H1 (cell line): ENCODE data around the gene VWA2. TPM values are rescaled to one million over a fixed set of nuclear protein-coding genes. Genes with fewer than 3 reads are reported as not detected.

Source experiments
- CTCF ChIA-PET: fragments of 300-600 bp; sonication (Branson Sonifier 250); formaldehyde crosslinking; loops from one replicate; lab custom pipeline; 2021; ENCODE audit not compliant: partially characterized antibody; lab: Charles Lee
- POLR2A ChIA-PET: fragments of 300-600 bp; sonication (Branson Sonifier 250); formaldehyde crosslinking; loops from one replicate; lab custom pipeline; 2021; ENCODE audit warnings: inconsistent platforms; ENCODE audit not compliant: partially characterized antibody; lab: Charles Lee
- DNase-seq, 2 experiments: peaks; one replicate each; pipeline versions ENCODE4 v3.0.0 to v3.0.0-alpha.2; 2010 to 2022; ENCODE audit warnings: low spot score in 2 of 2, low read depth in 1 of 2, mixed read lengths in 1 of 2
- FAIRE-seq: peaks from 2 replicates; lab custom pipeline; 2011; peaks lifted over from hg19 to GRCh38; lab: Jason Lieb, UNC
- H2AFZ ChIP-seq: 2 replicates; pipeline ENCODE4 v1.8.1; 2012; ENCODE audit warnings: low read length, inconsistent platforms
- H2AK5ac ChIP-seq: 2 replicates; pipeline ENCODE4 v1.6.1; 2013; ENCODE audit warnings: low read depth, low read length
- H2BK120ac ChIP-seq: replicated peaks from 2 replicates; pipeline ENCODE3; 2013; ENCODE audit warnings: low read depth, low read length, inconsistent platforms
- H2BK12ac ChIP-seq: 2 replicates; pipeline ENCODE4 v1.6.1; 2013; ENCODE audit warnings: low read depth, low read length
- H2BK15ac ChIP-seq: 2 replicates; pipeline ENCODE4 v1.6.1; 2013; ENCODE audit warnings: low read length
- H2BK20ac ChIP-seq: 2 replicates; pipeline ENCODE4 v1.6.1; 2013; ENCODE audit warnings: low read length
- H2BK5ac ChIP-seq: 2 replicates; pipeline ENCODE4 v1.6.1; 2013; ENCODE audit warnings: low read depth, low read length
- H3K14ac ChIP-seq: 2 replicates; pipeline ENCODE4 v1.6.1; 2013; ENCODE audit warnings: inconsistent platforms; ENCODE audit not compliant: insufficient read length
- H3K18ac ChIP-seq: 2 replicates; pipeline ENCODE4 v1.6.1; 2013; ENCODE audit warnings: low read length; ENCODE audit errors: extremely low read depth
- H3K23ac ChIP-seq: 2 replicates; pipeline ENCODE4 v1.6.1; 2013; ENCODE audit warnings: inconsistent platforms; ENCODE audit not compliant: insufficient read length
- H3K23me2 ChIP-seq: 2 replicates; pipeline ENCODE4 v1.6.1; 2013; ENCODE audit warnings: low read depth, low read length
- H3K27ac ChIP-seq: 2 replicates; pipeline ENCODE4 v1.6.1; 2011; ENCODE audit warnings: low read depth, low read length, inconsistent platforms
- H3K27me3 ChIP-seq, 4 experiments: replicated peaks in 1 of 4; 1 replicate in 1 of 4; 2 replicates in 3 of 4; pipeline versions ENCODE4 v1.6.1 to v1.8.1; 2011 to 2013; ENCODE audit warnings: low read length in 3 of 4, mild to moderate bottlenecking in 3 of 4, inconsistent platforms in 2 of 4, mixed read lengths in 2 of 4, moderate library complexity in 1 of 4; ENCODE audit not compliant: control insufficient read depth in 3 of 4, insufficient read depth in 3 of 4; ENCODE audit errors: extremely low read depth in 1 of 4
- H3K36me3 ChIP-seq, 4 experiments: 2 replicates each; pipeline versions ENCODE4 v1.6.1 to v1.8.1; 2011 to 2013; ENCODE audit warnings: mild to moderate bottlenecking in 4 of 4, low read length in 3 of 4, moderate library complexity in 2 of 4, control low read depth in 1 of 4, inconsistent platforms in 1 of 4; ENCODE audit not compliant: insufficient read depth in 4 of 4, control insufficient read depth in 2 of 4
- H3K4ac ChIP-seq: replicated peaks from 2 replicates; pipeline ENCODE3; 2013; ENCODE audit warnings: low read length, low read depth, mixed read lengths, inconsistent platforms; ENCODE audit not compliant: insufficient read length
- H3K4me1 ChIP-seq, 4 experiments: replicated peaks in 1 of 4; 1 replicate in 1 of 4; 2 replicates in 3 of 4; pipeline versions ENCODE4 v1.6.1 to v1.8.1; 2011 to 2013; ENCODE audit warnings: low read length in 3 of 4, inconsistent platforms in 2 of 4, mixed read lengths in 1 of 4; ENCODE audit not compliant: insufficient read depth in 4 of 4, control insufficient read depth in 3 of 4
- H3K4me2 ChIP-seq, 2 experiments: 2 replicates each; pipeline versions ENCODE4 v1.6.1 to v1.8.1; 2011 to 2013; ENCODE audit warnings: low read depth in 2 of 2, low read length in 2 of 2, control low read depth in 1 of 2, inconsistent platforms in 1 of 2, mild to moderate bottlenecking in 1 of 2; ENCODE audit not compliant: insufficient read depth in 1 of 2
- H3K4me3 ChIP-seq, 4 experiments: fragments of 200-600, 300-600 bp in 1 of 4; sonication (generic), shearing (Covaris generic), sonication (Bioruptor Twin) in 1 of 4; 2 replicates each; pipeline versions ENCODE4 v1.5.1 to v1.8.1; 2011 to 2016; ENCODE audit warnings: low read length in 4 of 4, low read depth in 3 of 4, control low read depth in 2 of 4, inconsistent platforms in 2 of 4, mild to moderate bottlenecking in 2 of 4, mixed read lengths in 1 of 4, moderate library complexity in 1 of 4; ENCODE audit not compliant: insufficient read depth in 2 of 4; ENCODE audit errors: extremely low read depth in 1 of 4
- H3K56ac ChIP-seq: replicated peaks from 2 replicates; pipeline ENCODE3; 2013; ENCODE audit warnings: low read depth, mild to moderate bottlenecking, mixed read lengths, low read length, inconsistent platforms; ENCODE audit not compliant: insufficient read length
- H3K79me1 ChIP-seq: 2 replicates; pipeline ENCODE4 v1.6.1; 2013; ENCODE audit warnings: low read depth, low read length, control low read depth
- H3K79me2 ChIP-seq, 2 experiments: 2 replicates each; pipeline versions ENCODE4 v1.6.1 to v1.8.1; 2012 to 2013; ENCODE audit warnings: low read length in 2 of 2, mild to moderate bottlenecking in 2 of 2, inconsistent platforms in 1 of 2; ENCODE audit not compliant: insufficient read depth in 2 of 2, control insufficient read depth in 1 of 2
- H3K9ac ChIP-seq, 4 experiments: replicated peaks in 1 of 4; 1 replicate in 1 of 4; 2 replicates in 3 of 4; pipeline versions ENCODE4 v1.6.1 to v1.8.1; 2011 to 2013; ENCODE audit warnings: low read depth in 3 of 4, low read length in 3 of 4, control low read depth in 2 of 4, mild to moderate bottlenecking in 2 of 4, moderate library complexity in 2 of 4, inconsistent platforms in 1 of 4; ENCODE audit errors: extremely low read depth in 1 of 4
- H3K9me3 ChIP-seq, 2 experiments: 2 replicates each; pipeline versions ENCODE4 v1.6.1 to v1.8.1; 2012 to 2013; ENCODE audit warnings: mild to moderate bottlenecking in 2 of 2, moderate library complexity in 2 of 2, control low read depth in 1 of 2, inconsistent platforms in 1 of 2, low read depth in 1 of 2, low read length in 1 of 2, mixed read lengths in 1 of 2; ENCODE audit not compliant: insufficient read depth in 2 of 2
- H4K20me1 ChIP-seq, 2 experiments: replicated peaks in 1 of 2; 2 replicates each; pipeline versions ENCODE3 to v1.8.1; 2011 to 2013; ENCODE audit warnings: inconsistent platforms in 2 of 2, low read length in 2 of 2, mild to moderate bottlenecking in 1 of 2; ENCODE audit not compliant: insufficient read depth in 2 of 2, control insufficient read depth in 1 of 2
- H4K5ac ChIP-seq: 2 replicates; pipeline ENCODE4 v1.6.1; 2013; ENCODE audit warnings: low read length, low read depth, mixed read lengths, inconsistent platforms; ENCODE audit not compliant: insufficient read length
- H4K8ac ChIP-seq: 2 replicates; pipeline ENCODE4 v1.8.0; 2013; ENCODE audit warnings: mild to moderate bottlenecking, moderate library complexity, low read length, inconsistent platforms; ENCODE audit not compliant: insufficient read depth; ENCODE audit errors: extremely low read depth
- H4K91ac ChIP-seq: replicated peaks from 2 replicates; pipeline ENCODE3; 2013; ENCODE audit warnings: low read length, mixed read lengths, inconsistent platforms; ENCODE audit not compliant: insufficient read length
- EGR1 ChIP-seq: IDR thresholded peaks from 2 replicates; pipeline ENCODE4 v1.6.1; 2011; ENCODE audit warnings: low read depth, low read length, borderline replicate concordance
- EP300 ChIP-seq, 2 experiments: IDR thresholded peaks; 1 replicate in 1 of 2; 2 replicates in 1 of 2; pipeline ENCODE4 v1.6.1; 2011 to 2012; ENCODE audit warnings: low read depth in 2 of 2, low read length in 2 of 2, mild to moderate bottlenecking in 2 of 2, borderline replicate concordance in 1 of 2, inconsistent platforms in 1 of 2, moderate library complexity in 1 of 2
- GABPA ChIP-seq: IDR thresholded peaks from 2 replicates; pipeline ENCODE4 v1.6.1; 2011; ENCODE audit warnings: mild to moderate bottlenecking, low read length, moderate library complexity, borderline replicate concordance; ENCODE audit not compliant: insufficient read depth
- GTF2F1 ChIP-seq: IDR thresholded peaks from 2 replicates; pipeline ENCODE4 v1.6.1; 2012; ENCODE audit warnings: low read depth, low read length, improper control_type of control experiment, borderline replicate concordance
- HDAC2 ChIP-seq, 2 experiments: fragments of 300-600 bp in 1 of 2; sonication (generic) in 1 of 2; IDR thresholded peaks; 2 replicates each; pipeline ENCODE4 v1.6.1; 2011 to 2012; ENCODE audit warnings: low read depth in 2 of 2, low read length in 2 of 2, mild to moderate bottlenecking in 2 of 2, moderate library complexity in 2 of 2, borderline replicate concordance in 1 of 2, inconsistent platforms in 1 of 2
- HDAC6 ChIP-seq: IDR thresholded peaks from one replicate; pipeline ENCODE4 v1.7.1; 2012; ENCODE audit warnings: low read depth, mild to moderate bottlenecking, inconsistent platforms, low read length, moderate library complexity
- KDM5A ChIP-seq: fragments of 200-600 bp; IDR thresholded peaks from 2 replicates; pipeline ENCODE4 v1.7.1; 2012; ENCODE audit warnings: mild to moderate bottlenecking, low read length, inconsistent platforms, mixed read lengths
- NANOG ChIP-seq: IDR thresholded peaks from 2 replicates; pipeline ENCODE4 v1.6.1; 2011; ENCODE audit warnings: low read length, low read depth, mild to moderate bottlenecking, inconsistent platforms; ENCODE audit not compliant: insufficient read depth, poor library complexity, severe bottlenecking
- POLR2AphosphoS5 ChIP-seq: IDR thresholded peaks from 2 replicates; pipeline ENCODE4 v1.6.1; 2011; ENCODE audit warnings: low read depth, low read length
- SIRT6 ChIP-seq: IDR thresholded peaks from one replicate; pipeline ENCODE4 v1.7.1; 2012; ENCODE audit warnings: low read length, inconsistent platforms
- SIX5 ChIP-seq: IDR thresholded peaks from 2 replicates; pipeline ENCODE4 v1.6.1; 2011; ENCODE audit warnings: mild to moderate bottlenecking, low read depth, low read length
- SP4 ChIP-seq: IDR thresholded peaks from 2 replicates; pipeline ENCODE4 v1.6.1; 2012; ENCODE audit warnings: low read length, inconsistent platforms
- TAF1 ChIP-seq: IDR thresholded peaks from 2 replicates; pipeline ENCODE4 v1.6.1; 2011; ENCODE audit warnings: mild to moderate bottlenecking, low read depth, low read length
- TEAD4 ChIP-seq: IDR thresholded peaks from 2 replicates; pipeline ENCODE4 v1.6.1; 2012; ENCODE audit warnings: low read depth, low read length, inconsistent platforms, mixed read lengths
- YY1 ChIP-seq: IDR thresholded peaks from 2 replicates; pipeline ENCODE4 v1.6.1; 2011; ENCODE audit warnings: low read depth, mild to moderate bottlenecking, low read length
- WGBS, 2 experiments: shearing (Covaris generic) in 1 of 2; methylation state at CpG; one replicate each; pipeline versions ENCODE4 v1.1.6 to v1.1.7; 2013 to 2015; ENCODE audit warnings: low lambda C conversion rate in 2 of 2, mixed read lengths in 2 of 2, inconsistent platforms in 1 of 2, low coverage in 1 of 2, missing lambda C conversion rate in 1 of 2; ENCODE audit not compliant: insufficient replicate concordance in 2 of 2, insufficient coverage in 1 of 2, insufficient read length in 1 of 2; ENCODE audit errors: extremely low coverage in 1 of 2, missing lambda C conversion rate in 1 of 2; 5-methylcytosine and 5-hydroxymethylcytosine counted together
- polyA plus RNA-seq, 7 experiments: library from polyadenylated mRNA; depleted of rRNA in 3 of 7; stranded (reverse) in 5 of 7; unstranded in 2 of 7; fragments of >200 nt in 5 of 7; fragments of 200-250 nt in 2 of 7; gene quantifications; 1 replicate in 5 of 7; 2 replicates in 1 of 7; 4 replicates in 1 of 7; pipeline versions ENCODE4 v1.2.1 to v1.2.3, GENCODE V29; 2011 to 2013; ENCODE audit warnings: missing spikeins in 2 of 7, mixed read lengths in 2 of 7
- total RNA-seq: library from RNA; stranded (reverse); fragmentation: NEBNext Ultra II Directional; extraction: Animal tissue kit (Norgen Biotek cat#: 25700); gene quantifications from 2 replicates; pipeline ENCODE4 v1.2.1, GENCODE V29; 2021

Gene VWA2
- total and polyA plus RNA-seq, 2 of the 8 experiments (the other 6 are each of a cell fraction or from before 2014, with no cell fraction given): 2.8 to 2.9 TPM

- no peak overlapping the region for H3K27ac ChIP-seq
- TF ChIP-seq POLR2AphosphoS5 (no peak), TEAD4 (no peak), GTF2F1 (no peak), NANOG (no peak), SIRT6 (no peak), HDAC2 (IDR thresholded peaks at IDR 0.05; ENCODE audit: borderline replicate concordance in 1 of 2, low read depth in 2 of 2, low read length in 2 of 2) (no peak), GABPA (no peak), EGR1 (no peak), EP300 (IDR thresholded peaks at IDR 0.05; ENCODE audit: borderline replicate concordance in 1 of 2, low read depth in 2 of 2, low read length in 2 of 2) (no peak), HDAC6 (no peak), SIX5 (no peak), KDM5A (no peak), TAF1 (no peak), YY1 (no peak), SP4 (no peak)
Measured at GRCh38 chr10:114272696-114273095, 33.6 kb downstream of the VWA2 start.

More at GRCh38 chr10:114272696-114273095, 33.6 kb downstream of the VWA2 start:
- 0 out of 2 replicates have a peak, but pooled peaks cover 2% of the 10 kb centered on the region for H3K23me2 ChIP-seq
- POLR2A ChIA-PET: no interaction called here
- no peak overlapping the region for H3K56ac ChIP-seq
- H3K4me1 ChIP-seq: no peaks in the 10 kb centered on the region; a peak in 1 of 7 replicates
- H3K79me2 ChIP-seq: no peaks in the 10 kb centered on the region
- no peaks in the 10 kb centered on the region for H3K36me3 ChIP-seq
- no peak overlapping the region for H2AFZ ChIP-seq
- H3K4me3 ChIP-seq: no peak overlapping the region
- no peak overlapping the region for H2BK20ac ChIP-seq
- H4K91ac ChIP-seq: no peak overlapping the region
- no peak overlapping the region for H4K8ac ChIP-seq
- no peak overlapping the region for H3K14ac ChIP-seq
- CTCF ChIA-PET: interaction anchor here (0.7 to 1.0 kb wide), 3 partner anchors 18 to 110 kb away, joined by 3 to 5 read pairs (median 3); no protein-coding TSS in a partner anchor
- H3K9ac ChIP-seq: no peak overlapping the region
- H3K9me3 ChIP-seq: no peaks in the 10 kb centered on the region
- no peaks in the 10 kb centered on the region for H4K20me1 ChIP-seq
- no peak overlapping the region for H4K5ac ChIP-seq
- no peak for FAIRE-seq
- H2AK5ac ChIP-seq: no peak overlapping the region
- H3K4me2 ChIP-seq: no peak overlapping the region
- no peak overlapping the region for H3K23ac ChIP-seq
- no peak overlapping the region for H2BK15ac ChIP-seq
- no peak overlapping the region for H2BK120ac ChIP-seq
- H3K79me1 ChIP-seq: no peaks in the 10 kb centered on the region
- H3K27me3 ChIP-seq: no peaks in the 10 kb centered on the region
- no peak overlapping the region for H3K4ac ChIP-seq
- H2BK12ac ChIP-seq: no peak overlapping the region
- DNase-seq: no peak
- H2BK5ac ChIP-seq: no peak overlapping the region
- no peak overlapping the region for H3K18ac ChIP-seq
- 93% methylated on average over 6 of the region's 6 CpGs; no CpG with 5 or more reads in 1 of the 2 experiments for WGBS, 2 experiments
